Endometrial microvascular endothelial cells (primary cell): ENCODE measurements around the gene NKG7. TPM values are rescaled to one million over a fixed set of nuclear protein-coding genes. Genes with fewer than 3 reads are reported as not detected.

Experiments used
- in situ Hi-C: cut with HindIII; loops from 2 replicates; pipeline ENCODE4 v1.10.0; 2017; ENCODE audit warnings: low sequenced_read_pairs, low pct_unique_long_range_greater_than_20kb; ENCODE audit errors: inconsistent ontology term
- total RNA-seq: library from RNA; depleted of rRNA; stranded (reverse); fragments of >200 nt; gene quantifications from one replicate; pipeline ENCODE4 v1.2.3, GENCODE V29; 2015; ENCODE audit errors: inconsistent ontology term

NKG7 gene
- total RNA-seq, 1 donor from 2014 or later, result not detected

DNA sequence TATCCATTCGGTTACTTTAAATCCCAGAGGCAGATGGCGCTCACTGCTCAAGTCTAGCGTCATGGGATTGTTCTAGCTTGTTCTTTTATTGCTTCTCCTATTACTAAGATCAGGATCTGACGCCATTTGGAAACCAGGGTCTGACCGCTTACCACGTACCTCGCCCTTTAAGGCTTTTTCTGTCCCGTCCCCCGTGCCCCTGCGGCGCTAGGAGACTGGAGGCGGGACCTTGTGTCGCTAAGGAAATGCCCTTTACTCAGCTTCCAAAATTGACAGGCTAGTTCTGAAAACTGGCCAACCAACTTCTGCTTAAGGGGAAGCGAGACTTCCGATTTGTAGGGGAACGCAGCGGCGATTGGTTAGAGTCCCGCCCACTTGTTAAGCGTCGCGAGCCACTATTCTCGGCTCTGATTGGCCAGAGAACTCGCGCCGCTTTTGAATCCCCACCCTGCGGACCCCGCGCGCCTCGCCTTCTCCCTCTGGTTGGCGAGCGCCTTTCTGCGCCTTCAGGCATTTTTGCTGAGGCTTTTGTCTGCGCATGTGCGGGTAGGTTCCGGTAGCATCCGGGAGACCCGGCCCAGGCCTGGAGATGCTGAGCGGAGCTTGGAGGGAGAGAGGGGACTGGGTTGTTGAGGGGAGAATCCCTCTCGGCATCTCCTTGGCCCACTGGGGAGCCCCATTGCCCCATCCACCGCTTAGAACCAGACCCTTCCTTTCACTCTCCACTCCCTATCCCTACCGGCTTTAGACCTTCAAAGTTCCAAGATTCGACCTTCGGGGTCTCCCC lies 21.8 kb upstream of the NKG7 start:
- in situ Hi-C loops, result no loop called here

DNA sequence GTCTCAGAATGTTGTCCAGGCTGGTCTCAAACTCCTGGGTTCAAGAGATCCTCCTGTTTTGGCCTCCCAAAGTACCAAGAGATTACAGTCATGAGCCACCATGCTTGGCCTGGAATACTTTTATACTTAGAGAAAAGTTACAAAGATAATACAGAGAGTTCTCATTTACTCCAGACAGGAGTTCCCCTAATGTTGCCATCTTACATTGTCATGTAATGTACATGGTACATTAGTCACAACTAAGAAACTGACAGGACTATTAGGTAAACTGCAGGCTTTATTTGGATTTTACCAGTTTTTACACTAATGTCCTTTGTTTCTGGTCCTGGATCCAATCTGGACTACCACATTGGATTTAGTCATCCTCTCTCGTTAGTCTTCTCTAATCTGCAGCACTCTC lies 20.2 kb upstream of the NKG7 start:
- in situ Hi-C loops, result no loop called here

DNA sequence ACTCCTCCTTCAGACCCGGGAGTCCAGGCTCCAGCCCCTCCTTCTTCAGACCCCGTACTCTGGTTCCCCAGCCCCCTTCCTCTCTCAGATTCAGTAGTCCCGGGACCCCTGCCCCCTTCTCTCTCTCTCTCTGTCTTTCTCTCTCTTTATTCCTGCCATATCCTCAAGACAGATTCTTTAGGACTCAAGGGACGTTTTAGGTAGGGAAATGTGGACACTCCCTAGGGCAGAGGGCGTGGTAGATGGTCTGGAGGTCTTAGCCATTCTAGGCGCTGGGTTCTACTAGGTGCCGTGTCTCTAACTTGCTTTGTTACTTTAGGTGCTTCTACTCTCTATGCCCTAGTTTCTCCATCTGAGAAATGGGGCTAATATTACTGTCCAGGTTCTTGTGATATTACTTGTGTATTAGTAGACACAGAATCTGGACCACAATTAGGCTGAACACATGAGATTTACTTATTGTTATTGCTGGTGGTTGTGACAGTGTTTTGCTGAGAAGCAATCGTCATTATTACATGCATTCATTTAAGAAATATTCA lies 18.7 kb upstream of the NKG7 start:
- in situ Hi-C loops, result no loop called here

DNA sequence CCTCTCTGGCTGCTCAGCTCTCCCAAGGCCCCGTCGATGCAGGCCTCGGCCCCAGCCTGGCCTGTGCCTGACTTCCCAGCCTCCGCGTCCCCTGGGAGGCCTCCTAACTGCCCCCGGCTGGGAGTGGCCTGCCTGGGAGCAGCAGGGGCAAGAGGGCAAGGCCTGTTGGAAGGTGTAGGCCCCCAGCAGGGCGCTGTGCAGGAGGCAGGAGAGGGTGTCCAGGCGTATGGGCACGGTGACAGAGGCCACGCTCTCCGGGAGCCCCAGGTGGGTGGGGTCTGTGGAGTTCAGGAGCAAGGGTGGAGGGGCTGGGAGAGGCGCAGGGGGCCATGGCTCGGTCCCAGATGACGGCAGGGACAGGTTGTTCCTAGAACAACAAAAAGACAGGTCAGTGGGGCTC lies 16.7 kb upstream of the NKG7 start:
- in situ Hi-C loops, result no loop called here

DNA sequence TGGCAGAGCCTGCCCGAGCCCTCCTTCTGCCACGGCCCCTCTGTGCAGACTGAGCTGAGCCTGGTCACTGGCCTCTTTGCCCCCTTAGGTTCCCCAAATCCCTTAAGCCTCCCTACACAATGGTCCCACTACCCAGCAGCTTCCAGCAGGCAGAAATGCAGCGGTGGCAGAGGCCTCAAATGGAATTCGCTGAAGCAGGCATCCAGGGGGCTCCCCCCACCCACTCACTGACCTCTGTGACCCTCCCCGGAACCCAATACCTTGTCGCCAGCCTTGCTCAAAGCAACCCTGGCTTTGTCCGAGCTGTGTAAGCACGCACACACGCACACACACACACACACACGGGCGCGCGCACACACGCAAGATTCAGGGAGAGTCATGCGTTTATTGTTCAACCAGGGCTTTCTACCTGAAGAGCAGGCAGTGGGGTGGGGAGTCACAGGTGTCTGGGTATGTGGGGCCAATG lies 15.5 kb upstream of the NKG7 start, which contains the start of gene LIM2:
Gene LIM2, minus strand, starts transcription at position 51 of the 466 bp plus-strand sequence. CDS start 531 bp downstream, outside the sequence.
- in situ Hi-C loops, result no loop called here

DNA sequence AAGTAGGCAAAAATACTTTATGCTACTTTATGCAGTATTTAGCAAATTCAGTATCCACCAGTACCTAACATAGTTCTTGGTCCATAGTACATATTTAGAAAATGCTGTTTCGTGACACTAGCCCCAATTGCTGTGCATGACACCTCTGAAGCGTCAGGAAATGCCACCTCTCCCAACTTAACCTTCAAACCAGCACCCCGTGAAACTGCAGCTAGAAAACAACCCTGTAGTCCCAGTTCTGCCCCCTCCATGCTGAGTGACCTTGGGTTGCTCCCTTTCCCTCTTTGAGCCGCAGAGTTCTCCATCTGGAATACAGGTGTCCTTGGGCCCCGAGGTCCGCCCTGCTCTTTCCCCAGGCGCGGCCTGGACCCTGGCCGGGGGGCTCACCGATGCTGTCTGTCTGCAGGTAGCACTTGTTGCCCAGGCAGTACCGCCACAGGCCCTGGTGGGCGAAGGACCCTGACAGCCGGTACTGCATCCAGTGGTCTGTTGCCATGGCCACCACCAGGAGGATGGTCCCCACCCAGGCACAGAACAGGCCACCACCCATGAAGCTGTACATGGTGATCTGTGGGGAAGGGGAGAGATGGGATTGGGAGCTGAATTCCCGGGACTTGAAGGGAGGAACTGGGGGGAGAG lies 14.5 kb upstream of the NKG7 start:
- in situ Hi-C loops, result no loop called here

DNA sequence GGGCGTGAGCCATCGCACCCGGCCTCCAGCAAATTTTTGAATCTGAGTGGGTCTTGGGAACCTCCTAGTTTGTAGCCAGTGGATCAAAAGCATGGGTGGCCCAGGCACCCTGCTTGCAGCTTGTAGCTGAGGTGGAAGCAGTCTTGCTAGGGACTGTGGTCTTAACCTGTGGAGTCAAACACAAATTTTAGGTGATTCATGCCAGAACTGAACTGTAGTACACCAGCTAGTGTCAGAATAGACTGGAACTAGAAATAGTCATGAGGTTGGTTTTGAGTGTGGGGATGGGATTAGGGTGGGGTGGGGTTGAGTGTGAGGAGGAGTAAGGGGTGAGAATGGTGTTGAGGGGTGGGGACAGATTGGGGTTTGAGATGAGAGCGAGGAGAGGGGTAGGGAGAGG lies 9.6 kb upstream of the NKG7 start:
- in situ Hi-C loops, result no loop called here

DNA sequence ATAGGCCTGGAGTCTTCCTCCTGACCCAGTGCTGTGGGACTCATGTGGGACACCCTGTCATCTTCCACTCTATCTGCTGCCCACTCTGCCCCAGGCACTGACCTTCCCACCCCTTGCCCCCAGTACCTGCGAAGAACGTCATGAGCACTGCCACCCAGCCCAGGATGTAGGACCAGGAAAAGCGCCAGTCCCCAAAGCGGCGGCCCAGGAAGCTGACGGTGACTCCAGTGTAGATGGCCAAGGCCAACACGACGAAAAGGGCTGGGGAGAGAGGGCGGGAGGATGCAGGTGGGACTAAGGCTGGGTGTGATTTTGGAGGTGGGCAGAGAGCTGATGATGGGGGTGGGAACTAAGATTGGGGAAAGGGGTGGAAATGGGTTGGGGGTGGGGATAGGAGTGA lies 7.9 kb upstream of the NKG7 start:
- in situ Hi-C loops, result no loop called here

DNA sequence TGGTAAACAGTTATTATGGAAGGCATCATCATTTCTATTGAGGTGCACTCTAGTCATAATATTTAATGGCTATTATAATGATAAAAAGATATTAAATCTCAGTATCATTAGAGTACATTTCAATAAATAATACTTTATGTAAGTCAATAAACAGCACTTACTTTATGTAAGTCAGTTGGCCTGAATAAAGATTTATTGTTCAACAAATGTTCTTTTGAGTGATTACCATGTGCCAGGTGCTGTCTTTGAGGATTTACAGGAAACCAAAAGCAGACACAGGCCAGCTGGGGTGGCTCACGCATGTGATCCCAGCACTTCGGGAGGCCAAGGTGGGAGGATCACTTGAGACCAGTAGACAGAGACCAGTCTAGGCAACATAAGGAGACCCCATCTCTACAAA lies 5.0 kb upstream of the NKG7 start:
- in situ Hi-C loops, result no loop called here

DNA sequence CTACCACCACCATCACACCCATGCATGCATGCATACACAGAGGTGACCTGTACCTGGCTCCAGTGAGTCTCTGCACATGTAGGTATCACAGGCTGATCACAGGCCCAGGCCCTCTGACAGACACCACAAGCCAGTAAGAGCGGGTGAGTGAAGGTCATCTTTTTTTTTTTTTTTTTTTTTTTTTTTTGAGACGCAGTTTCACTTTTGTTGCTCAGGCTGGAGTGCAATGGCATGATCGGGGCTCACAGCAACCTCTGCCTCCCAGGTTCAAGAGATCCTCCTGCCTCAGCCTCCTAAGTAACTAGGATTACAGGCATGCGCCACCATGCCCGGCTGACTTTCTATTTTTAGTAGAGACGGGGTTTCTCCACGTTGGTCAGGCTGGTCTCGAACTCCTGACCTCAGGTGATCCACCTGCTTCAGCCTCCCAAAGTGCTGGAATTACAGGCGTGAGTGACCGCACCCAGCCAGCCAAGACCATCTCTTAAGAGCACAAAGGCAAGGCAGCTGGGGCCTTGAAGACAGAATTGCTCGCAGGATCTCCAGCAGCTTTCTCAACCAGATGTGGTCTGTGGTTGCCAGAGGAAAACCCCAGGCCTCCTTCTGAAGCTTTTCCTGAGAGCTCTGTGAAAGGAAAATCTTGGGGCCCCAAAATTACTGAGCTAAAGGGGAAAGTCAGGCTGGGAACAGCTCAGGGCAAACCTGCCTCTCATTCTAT lies 3.2 kb upstream of the NKG7 start:
- in situ Hi-C loops, result no loop called here

DNA sequence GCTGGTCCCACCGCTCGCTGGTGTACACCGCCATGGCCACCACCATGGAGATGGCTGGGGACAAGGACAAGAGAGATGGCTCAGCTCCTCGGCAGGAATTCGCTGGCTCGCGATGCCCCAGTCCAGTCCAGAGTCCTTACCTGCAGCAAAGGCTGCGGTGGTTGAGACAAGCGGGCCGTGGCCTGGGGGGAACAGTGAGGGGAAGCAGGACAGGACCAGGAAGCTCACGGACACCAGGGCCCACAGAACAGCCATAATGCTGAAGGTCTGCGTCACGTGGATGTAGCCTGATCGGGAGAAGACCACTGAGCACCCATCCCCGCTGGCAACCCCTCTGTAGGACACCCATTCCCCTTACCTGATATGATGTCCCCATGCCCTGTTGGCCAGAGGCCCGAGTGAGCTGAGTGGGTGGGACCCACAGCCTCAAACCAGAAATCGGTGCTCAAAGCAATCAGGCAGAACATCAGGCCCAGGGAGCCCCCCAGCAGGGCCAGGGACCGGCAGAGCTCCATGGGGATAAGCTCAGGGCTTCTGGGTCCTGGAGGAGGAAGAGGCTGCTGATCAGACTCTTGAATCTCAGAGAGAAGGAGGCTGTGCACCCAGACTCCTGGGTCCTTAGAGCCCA lies 319 bp downstream of the NKG7 start:
- in situ Hi-C loops, result no loop called here

DNA sequence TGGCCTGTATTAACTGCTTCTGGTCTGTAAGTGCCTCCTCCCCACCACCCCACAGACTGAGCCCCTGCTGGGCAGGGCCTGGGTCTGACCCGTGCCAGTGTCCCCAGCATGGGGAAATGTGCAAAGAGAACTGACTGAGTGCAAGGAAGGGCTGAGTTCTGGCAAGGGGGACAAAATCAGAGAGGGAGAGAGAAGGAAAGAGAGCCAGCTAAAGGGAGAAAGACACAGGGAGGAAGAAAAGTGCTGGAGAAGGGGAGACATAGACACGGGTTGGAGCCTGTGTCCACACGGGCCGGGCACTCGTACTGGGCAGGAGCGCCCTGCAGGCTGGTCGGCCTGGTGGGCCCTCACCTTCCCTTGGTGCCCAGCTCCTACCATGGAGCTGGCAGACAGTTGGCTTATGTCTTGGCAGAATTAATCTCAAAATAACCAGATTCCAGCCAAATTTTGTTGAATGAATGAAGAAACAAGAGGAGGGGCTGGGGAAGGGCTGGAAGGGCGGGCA lies 1.2 kb downstream of the NKG7 start:
- in situ Hi-C loops, result no loop called here

DNA sequence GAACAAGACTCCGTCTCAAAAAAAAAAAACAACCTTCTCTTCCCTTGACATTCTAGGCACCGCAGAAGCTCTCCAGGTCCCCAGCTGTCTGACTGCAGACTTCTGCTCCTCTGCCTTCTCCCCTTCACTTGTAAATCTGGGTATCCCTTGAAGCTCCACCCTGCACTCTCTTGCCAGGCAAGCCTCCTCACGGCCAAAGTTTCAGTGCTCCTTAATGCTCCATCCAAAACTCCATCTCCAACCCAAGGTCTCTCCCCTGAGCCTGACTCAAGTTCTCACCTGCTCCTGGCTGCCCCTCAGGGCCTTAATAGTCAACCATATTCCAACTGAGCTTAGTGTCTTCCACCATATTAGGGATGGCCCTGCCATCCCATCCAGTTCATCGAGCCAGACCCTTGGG lies 2.2 kb downstream of the NKG7 start:
- in situ Hi-C loops, result no loop called here

DNA sequence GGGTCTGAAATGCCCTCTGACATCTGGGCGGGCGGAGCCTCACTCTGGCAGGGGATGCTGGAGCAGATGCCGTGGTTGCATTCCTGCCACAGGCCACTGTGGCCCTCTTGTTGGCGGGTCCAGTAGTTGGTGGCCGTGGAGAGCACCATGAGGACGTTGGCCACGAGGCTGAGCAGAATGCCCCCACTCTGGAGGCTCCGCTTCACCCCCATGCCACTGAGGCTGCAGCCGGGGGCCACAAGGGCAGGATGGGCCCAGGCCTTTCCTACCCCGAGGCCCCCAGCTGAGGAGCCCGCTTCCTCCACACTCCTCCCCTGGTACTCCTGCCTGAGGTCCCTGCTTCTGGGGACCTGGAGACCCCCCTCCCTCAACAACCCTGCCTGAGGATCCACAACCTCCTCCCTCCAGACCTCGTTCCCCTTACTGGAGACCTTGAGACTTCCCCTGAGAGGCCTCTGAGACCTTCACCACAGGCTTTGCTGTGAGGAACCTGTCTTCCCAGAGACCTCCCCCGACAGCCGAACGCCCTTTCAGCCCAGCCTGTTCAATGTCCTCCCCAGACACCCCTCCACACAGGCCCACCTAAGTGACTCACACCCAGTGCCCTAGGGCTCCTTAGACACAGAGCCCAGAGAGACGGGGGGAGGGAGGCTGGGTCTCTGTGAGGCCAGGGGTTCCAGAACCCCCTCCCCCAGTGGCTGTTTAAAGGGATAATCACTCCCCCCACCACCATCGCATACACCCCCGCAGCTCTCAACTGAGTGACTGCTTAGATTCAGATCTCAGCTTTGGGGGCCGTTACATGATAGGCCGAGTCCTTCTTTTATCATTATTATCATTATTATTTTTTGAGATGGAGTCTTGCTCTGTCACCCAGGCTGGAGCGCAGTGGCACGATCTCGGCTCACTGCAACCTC lies 3.8 kb downstream of the NKG7 start, which contains the start of gene CLDND2:
Gene CLDND2, minus strand, starts transcription at position 638 of the 917 bp plus-strand sequence. Its CDS starts 426 bp downstream, at position 212.
- in situ Hi-C loops, result no loop called here

DNA sequence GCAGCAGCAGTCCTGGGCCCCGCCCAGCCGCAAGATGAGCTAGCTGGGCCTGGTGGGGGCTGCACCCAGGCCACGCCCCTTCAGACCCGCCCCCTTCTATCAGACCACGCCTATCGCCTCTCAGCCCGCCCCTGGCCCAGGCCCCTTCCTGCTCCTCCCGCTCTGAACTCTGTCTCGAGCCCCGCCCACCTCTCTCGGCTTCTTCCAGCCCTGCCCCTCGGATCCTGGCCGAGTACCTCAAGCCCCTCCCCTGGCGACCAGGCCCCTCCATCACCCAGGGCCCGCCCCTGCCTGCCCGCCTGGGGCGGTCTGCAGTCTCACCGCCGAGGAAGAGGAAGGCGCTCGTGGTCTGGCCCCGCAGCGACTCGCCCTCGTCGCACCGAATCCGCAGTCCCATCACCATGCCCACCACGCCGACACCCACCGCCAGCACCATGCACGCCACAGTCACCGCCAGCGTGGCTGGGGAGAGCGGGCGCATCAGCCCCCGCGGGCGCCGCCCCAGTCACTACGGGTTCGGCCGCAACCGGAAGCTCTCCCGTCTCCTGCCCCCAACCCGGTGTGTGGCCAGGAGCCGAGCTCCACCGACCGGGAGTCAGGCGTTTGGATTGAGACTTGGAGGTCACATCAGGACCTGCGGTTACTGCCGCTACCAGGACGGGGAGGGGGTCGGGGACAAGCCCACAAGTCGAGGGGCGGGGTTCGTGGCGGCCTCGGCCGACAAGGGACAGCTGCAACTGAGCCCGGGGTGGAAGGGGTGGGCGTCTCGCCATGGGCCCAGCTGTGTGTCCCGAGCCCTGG lies 4.7 kb downstream of the NKG7 start:
- in situ Hi-C loops, result no loop called here

DNA sequence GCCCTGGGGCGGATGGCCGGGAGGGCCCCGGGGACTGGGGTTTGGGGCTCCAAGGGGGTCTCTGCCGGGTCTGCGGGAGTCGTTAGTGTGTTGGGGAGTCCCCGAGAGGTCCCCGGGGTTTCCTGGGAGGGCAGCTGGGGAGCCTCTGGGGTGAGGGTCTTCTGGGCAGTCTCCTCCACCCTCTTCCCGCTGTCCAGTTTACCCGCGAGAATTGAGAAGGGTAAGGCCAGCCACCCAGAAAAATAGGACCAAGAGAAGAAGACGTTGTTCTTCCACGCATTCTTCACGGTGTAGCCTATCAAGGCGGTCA lies 5.2 kb downstream of the NKG7 start:
- in situ Hi-C loops, result no loop called here
